Uterus (tissue), 4 donors: ENCODE measurements around the gene WWOX. TPM values are rescaled to one million over a fixed set of nuclear protein-coding genes. Genes with fewer than 3 reads are reported as not detected.

Experiments
- DNase-seq, 2 donors: peaks; one replicate each; pipeline ENCODE4 v3.0.0-alpha.2; 2019 to 2020
- H3K27ac ChIP-seq, 2 donors: fragments of 200-600 bp; sonication (generic); 1 replicate in 1 of 2; 2 replicates in 1 of 2; pipeline ENCODE4 v1.5.1; 2016 to 2018
- H3K27me3 ChIP-seq, 2 donors: fragments of 200-600 bp; sonication (generic); one replicate each; pipeline ENCODE4 v1.5.1; 2018 to 2019; ENCODE audit warnings: control low read depth in 1 of 2
- H3K36me3 ChIP-seq, 2 donors: fragments of 200-600 bp; sonication (generic); one replicate each; pipeline ENCODE4 v1.5.1; 2019; ENCODE audit warnings: control low read depth in 1 of 2
- H3K4me1 ChIP-seq, 2 donors: fragments of 200-600 bp; sonication (generic); one replicate each; pipeline ENCODE4 v1.5.1; 2018 to 2019; ENCODE audit warnings: control low read depth in 1 of 2
- H3K4me3 ChIP-seq, 2 donors: fragments of 200-600 bp; sonication (generic); 1 replicate in 1 of 2; 2 replicates in 1 of 2; pipeline ENCODE4 v1.5.1; 2018 to 2019; ENCODE audit warnings: mild to moderate bottlenecking in 1 of 2
- H3K9me3 ChIP-seq, 2 donors: fragments of 200-600 bp; sonication (generic); one replicate each; pipeline ENCODE4 v1.5.1; 2019; ENCODE audit warnings: control low read depth in 1 of 2
- POLR2A ChIP-seq, 2 donors: fragments of 450-650 bp; IDR thresholded peaks; one replicate each; pipeline ENCODE4 v1.6.1; 2016; ENCODE audit warnings: antibody characterized with exemption in 2 of 2, mild to moderate bottlenecking in 1 of 2, moderate library complexity in 1 of 2
- intact Hi-C: fragments of 100-400 bp; cut with DNase I; formaldehyde crosslinking; loops from one replicate; pipeline ENCODE4 v1.15.1; 2023; ENCODE audit warnings: low total_unique reads
- total RNA-seq, 4 donors: library from RNA; depleted of rRNA in 3 of 4; stranded (reverse); fragments of >200 nt in 3 of 4; gene quantifications; one replicate each; pipeline versions ENCODE4 v1.1.0 to v1.2.4, GENCODE V29; 2014 to 2023
- TF ChIP-seq, protein P1 (sequence below), 4 experiments: fragments of 200-600 bp in 2 of 4; fragments of 450-650 bp in 2 of 4; sonication (generic) in 2 of 4; IDR thresholded peaks; one replicate each; pipeline ENCODE4 v1.5.1; 2016 to 2019; ENCODE audit warnings: antibody characterized with exemption in 4 of 4, mild to moderate bottlenecking in 2 of 4, moderate library complexity in 1 of 4
- donor health status: DM: yes; HTN: yes; CAD: no.

Gene WWOX
- total RNA-seq, 4 donors from 2014 or later: 34.1 to 99.9 (median 55.8) TPM

- no peaks in the 10 kb centered on the region for H3K27me3 ChIP-seq
- H3K27ac ChIP-seq: no peak overlapping the region
- H3K36me3 ChIP-seq: no peaks in the 10 kb centered on the region
- H3K4me1 ChIP-seq: peaks cover 0 to 5% of the 10 kb centered on the region in 2 donors
- H3K9me3 ChIP-seq: no peaks in the 10 kb centered on the region
- intact Hi-C loops: no loop called here
- no peak for DNase-seq
- no peak overlapping the region for H3K4me3 ChIP-seq
- no peak for TF ChIP-seq POLR2A (IDR thresholded peaks at IDR 0.05)
- TF ChIP-seq, protein P1, sequence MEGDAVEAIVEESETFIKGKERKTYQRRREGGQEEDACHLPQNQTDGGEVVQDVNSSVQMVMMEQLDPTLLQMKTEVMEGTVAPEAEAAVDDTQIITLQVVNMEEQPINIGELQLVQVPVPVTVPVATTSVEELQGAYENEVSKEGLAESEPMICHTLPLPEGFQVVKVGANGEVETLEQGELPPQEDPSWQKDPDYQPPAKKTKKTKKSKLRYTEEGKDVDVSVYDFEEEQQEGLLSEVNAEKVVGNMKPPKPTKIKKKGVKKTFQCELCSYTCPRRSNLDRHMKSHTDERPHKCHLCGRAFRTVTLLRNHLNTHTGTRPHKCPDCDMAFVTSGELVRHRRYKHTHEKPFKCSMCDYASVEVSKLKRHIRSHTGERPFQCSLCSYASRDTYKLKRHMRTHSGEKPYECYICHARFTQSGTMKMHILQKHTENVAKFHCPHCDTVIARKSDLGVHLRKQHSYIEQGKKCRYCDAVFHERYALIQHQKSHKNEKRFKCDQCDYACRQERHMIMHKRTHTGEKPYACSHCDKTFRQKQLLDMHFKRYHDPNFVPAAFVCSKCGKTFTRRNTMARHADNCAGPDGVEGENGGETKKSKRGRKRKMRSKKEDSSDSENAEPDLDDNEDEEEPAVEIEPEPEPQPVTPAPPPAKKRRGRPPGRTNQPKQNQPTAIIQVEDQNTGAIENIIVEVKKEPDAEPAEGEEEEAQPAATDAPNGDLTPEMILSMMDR (IDR thresholded peaks at IDR 0.05): no peak
Observed at GRCh38 chr16:79209308-79209707, 1109.9 kb downstream of the WWOX start.

GRCh38 chr16:79210607-79211006 is 1111.2 kb downstream of the WWOX start:
- TF ChIP-seq, protein P1 (IDR thresholded peaks at IDR 0.05): no peak
- TF ChIP-seq POLR2A (IDR thresholded peaks at IDR 0.05): no peak
- intact Hi-C loops: no loop called here

DNA sequence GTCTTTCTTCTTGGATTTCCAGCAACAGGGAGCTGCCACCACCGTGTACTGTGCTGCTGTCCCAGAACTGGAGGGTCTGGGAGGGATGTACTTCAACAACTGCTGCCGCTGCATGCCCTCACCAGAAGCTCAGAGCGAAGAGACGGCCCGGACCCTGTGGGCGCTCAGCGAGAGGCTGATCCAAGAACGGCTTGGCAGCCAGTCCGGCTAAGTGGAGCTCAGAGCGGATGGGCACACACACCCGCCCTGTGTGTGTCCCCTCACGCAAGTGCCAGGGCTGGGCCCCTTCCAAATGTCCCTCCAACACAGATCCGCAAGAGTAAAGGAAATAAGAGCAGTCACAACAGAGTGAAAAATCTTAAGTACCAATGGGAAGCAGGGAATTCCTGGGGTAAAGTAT is 1112.1 kb downstream of the WWOX start:
- TF ChIP-seq, protein P1 (IDR thresholded peaks at IDR 0.05): no peak
- TF ChIP-seq POLR2A (IDR thresholded peaks at IDR 0.05): no peak
- Histone ChIP-seq H3K27me3 (no peaks in the 10 kb centered on the region), H3K27ac (no peak overlapping the region), H3K36me3 (no peaks in the 10 kb centered on the region), H3K4me3 (no peak overlapping the region), H3K9me3 (no peaks in the 10 kb centered on the region), H3K4me1 (no peaks in the 10 kb centered on the region)
- no peak for DNase-seq
- intact Hi-C loops: no loop called here

More at GRCh38 chr16:79210607-79211006, 1111.2 kb downstream of the WWOX start:
- H3K4me3 ChIP-seq: no peak overlapping the region
- H3K4me1 ChIP-seq: no peaks in the 10 kb centered on the region
- H3K9me3 ChIP-seq: no peaks in the 10 kb centered on the region
- H3K27ac ChIP-seq: no peak overlapping the region
- DNase-seq: no peak
- H3K36me3 ChIP-seq: no peaks in the 10 kb centered on the region
- no peaks in the 10 kb centered on the region for H3K27me3 ChIP-seq

DNA sequence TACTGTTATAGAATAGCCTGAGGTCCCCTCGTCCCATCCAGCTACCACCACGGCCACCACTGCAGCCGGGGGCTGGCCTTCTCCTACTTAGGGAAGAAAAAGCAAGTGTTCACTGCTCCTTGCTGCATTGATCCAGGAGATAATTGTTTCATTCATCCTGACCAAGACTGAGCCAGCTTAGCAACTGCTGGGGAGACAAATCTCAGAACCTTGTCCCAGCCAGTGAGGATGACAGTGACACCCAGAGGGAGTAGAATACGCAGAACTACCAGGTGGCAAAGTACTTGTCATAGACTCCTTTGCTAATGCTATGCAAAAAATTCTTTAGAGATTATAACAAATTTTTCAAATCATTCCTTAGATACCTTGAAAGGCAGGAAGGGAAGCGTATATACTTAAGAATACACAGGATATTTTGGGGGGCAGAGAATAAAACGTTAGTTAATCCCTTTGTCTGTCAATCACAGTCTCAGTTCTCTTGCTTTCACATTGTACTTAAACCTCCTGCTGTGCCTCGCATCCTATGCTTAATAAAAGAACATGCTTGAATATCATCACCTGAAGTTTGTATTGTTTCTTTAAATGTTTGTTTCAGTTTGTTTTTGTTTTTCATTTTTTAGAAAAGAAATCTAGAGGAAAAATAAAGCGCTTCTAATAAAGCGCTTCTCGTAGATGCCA is 1112.8 kb downstream of the WWOX start:
- H3K9me3 ChIP-seq: no peaks in the 10 kb centered on the region
- H3K4me1 ChIP-seq: no peaks in the 10 kb centered on the region
- no peaks in the 10 kb centered on the region for H3K36me3 ChIP-seq
- no peak for DNase-seq
- TF ChIP-seq POLR2A (IDR thresholded peaks at IDR 0.05): no peak
- TF ChIP-seq, protein P1 (IDR thresholded peaks at IDR 0.05): no peak
- H3K27me3 ChIP-seq: no peaks in the 10 kb centered on the region
- no peak overlapping the region for H3K27ac ChIP-seq
- no peak overlapping the region for H3K4me3 ChIP-seq
- intact Hi-C loops: no loop called here

DNA sequence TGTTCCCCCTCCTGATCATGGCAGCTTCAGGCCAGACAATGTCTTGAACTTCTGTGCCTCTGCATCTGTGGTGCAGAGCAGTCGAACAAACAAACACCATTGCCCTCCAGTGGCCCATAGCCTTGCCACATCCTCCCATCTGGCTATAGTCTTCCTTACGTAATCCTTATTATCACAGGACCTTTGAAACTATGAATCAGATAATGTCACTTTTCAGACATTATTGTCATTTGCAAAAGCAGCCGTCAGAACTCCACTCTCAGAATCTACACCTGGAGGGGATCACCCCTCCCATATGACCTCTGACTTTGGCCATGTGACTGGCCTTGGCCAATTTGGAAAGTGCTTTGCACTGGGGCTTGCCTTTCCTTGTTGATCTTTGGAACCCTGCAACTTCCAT is 1113.8 kb downstream of the WWOX start:
- H3K4me3 ChIP-seq: no peak overlapping the region
- intact Hi-C loops: no loop called here
- no peak for TF ChIP-seq POLR2A (IDR thresholded peaks at IDR 0.05)
- TF ChIP-seq, protein P1 (IDR thresholded peaks at IDR 0.05): no peak
- no peak for DNase-seq
- no peaks in the 10 kb centered on the region for H3K9me3 ChIP-seq
- no peak overlapping the region for H3K27ac ChIP-seq
- H3K27me3 ChIP-seq: no peaks in the 10 kb centered on the region
- H3K4me1 ChIP-seq: no peaks in the 10 kb centered on the region
- no peaks in the 10 kb centered on the region for H3K36me3 ChIP-seq
